ENCODE results near the gene NME2.
"Not testable (repeated sequence)": the region's sequence is repeated elsewhere in the genome, so short reads cannot be mapped to it uniquely, and the experiment has no call there.

NME2 gene

DNA sequence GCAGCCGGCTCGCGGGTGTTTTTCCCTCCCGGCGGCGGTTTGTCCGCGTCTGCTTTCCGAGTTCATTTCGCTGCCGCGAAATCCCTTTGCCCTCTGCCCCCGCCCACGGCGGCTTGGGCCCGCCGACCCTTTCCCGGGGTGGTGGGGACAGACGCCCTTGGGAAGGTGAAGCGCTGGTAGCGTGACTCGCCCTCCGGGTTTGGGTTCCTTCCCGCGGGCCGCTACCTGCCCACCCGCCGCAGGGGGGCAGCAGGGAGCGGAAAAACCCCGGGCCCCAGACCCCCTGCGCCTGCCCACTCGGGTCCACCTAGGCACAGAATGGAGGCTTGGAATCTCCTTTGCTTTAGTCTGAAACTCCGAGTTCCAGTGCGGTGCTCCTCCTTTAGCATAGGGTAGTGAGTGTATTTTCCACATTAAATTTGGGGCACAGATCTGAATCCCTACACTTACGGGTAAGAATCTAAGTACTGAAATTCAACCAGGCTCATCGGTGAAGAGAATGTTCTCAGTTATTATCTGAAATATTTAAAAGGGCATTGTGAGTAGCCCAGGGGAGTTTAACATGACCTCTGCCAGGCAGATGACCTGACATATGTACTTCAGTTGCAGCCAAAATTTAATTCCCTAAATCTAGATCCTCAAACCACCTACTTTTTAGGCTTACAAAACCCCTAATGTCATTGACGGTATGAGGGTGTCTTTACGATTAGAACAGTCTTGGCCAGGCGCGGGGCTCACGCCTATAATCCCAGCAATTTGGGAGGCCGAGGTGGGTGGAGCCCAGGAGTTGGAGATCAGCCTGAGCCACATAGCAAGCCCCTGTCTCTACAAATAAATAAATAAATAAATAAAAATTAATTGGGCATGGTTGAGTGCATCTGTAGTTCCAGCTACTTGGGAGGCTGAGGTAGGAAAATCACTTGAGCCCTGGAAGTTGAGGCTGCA, 1.0 kb downstream of the NME2 start:
- H3K27me3 ChIP-seq (ENCODE audit: insufficient read depth, insufficient read length): no peaks in the 10 kb centered on the region
- H3K4me1 ChIP-seq (ENCODE audit: insufficient read depth, insufficient read length): peaks cover 7% of the 10 kb centered on the region
- H3K36me3 ChIP-seq (ENCODE audit: insufficient read depth, insufficient read length, low read length): peaks cover 76% of the 10 kb centered on the region
- H3K9ac ChIP-seq (ENCODE audit: insufficient read length, low read depth): peak overlapping the region; percentile 100
- no peaks in the 10 kb centered on the region for H3K9me3 ChIP-seq (ENCODE audit: insufficient read depth, low read length)
- TF ChIP-seq ZNF274 (IDR thresholded peaks at IDR 0.05; ENCODE audit: low read depth, low read length): no peak
- no peak for TF ChIP-seq SUZ12 (IDR thresholded peaks at IDR 0.05; ENCODE audit: extremely low read depth, insufficient read depth, insufficient read length)
- no peak for TF ChIP-seq YY1 (IDR thresholded peaks at IDR 0.05; ENCODE audit: insufficient read depth, insufficient read length)
- peak overlapping the region; percentile 100 for H3K4me3 ChIP-seq (ENCODE audit: insufficient read length, low read depth)
- no peak for DNase-seq (ENCODE audit: low read depth, low spot score)

DNA sequence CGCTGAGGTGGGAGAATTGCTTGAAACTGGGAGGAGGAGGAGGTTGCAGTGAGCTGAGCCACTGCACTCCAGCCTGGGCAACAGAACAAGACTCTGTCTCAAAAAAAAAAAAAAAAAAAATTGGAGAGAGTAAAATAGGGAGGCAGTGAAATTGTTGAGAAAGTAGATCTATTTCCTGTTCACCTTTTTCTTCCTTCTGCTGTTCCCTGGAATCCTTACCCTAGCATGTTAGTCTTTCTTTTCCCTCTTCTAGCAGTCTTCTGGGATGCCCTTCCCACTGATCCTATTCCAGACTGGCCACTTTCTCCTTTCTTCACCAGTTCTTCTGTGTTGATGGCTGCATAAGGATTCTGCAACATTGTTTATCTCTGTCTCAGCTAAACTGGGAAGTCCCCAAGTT, 3.1 kb downstream of the NME2 start:
- H3K9ac ChIP-seq (ENCODE audit: insufficient read length, low read depth): no peak overlapping the region
- peaks cover 77% of the 10 kb centered on the region for H3K36me3 ChIP-seq (ENCODE audit: insufficient read depth, insufficient read length, low read length)
- DNase-seq (ENCODE audit: low read depth, low spot score): no peak
- TF ChIP-seq ZNF274 (IDR thresholded peaks at IDR 0.05; ENCODE audit: low read depth, low read length) (no peak), SUZ12 (IDR thresholded peaks at IDR 0.05; ENCODE audit: extremely low read depth, insufficient read depth, insufficient read length) (no peak), YY1 (IDR thresholded peaks at IDR 0.05; ENCODE audit: insufficient read depth, insufficient read length) (no peak)
- H3K9me3 ChIP-seq (ENCODE audit: insufficient read depth, low read length): no peaks in the 10 kb centered on the region
- H3K4me3 ChIP-seq (ENCODE audit: insufficient read length, low read depth): no peak overlapping the region
- H3K27me3 ChIP-seq (ENCODE audit: insufficient read depth, insufficient read length): no peaks in the 10 kb centered on the region
- peaks cover 7% of the 10 kb centered on the region for H3K4me1 ChIP-seq (ENCODE audit: insufficient read depth, insufficient read length)

DNA sequence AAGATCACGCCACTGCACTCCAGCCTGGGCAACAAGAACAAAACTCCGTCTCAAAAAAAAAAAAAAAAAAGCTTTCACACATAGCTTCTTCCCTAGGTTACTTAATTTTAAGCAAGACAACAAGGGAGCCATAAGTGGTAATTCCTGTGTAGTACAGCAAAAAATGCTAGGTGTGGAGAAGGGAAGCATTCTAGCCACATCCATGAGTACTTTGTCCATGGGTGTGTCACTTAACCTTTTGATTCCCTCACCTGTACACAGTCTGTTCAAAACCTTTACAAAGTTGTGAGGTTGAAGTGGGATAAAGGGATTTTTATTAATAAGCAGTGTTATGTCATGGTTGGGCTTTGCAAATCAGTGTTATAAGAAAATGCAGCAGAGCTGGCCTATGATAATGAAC, 4.5 kb downstream of the NME2 start:
- no peak overlapping the region for H3K4me3 ChIP-seq (ENCODE audit: insufficient read length, low read depth)
- H3K9me3 ChIP-seq (ENCODE audit: insufficient read depth, low read length): no peaks in the 10 kb centered on the region
- no peaks in the 10 kb centered on the region for H3K4me1 ChIP-seq (ENCODE audit: insufficient read depth, insufficient read length)
- H3K27me3 ChIP-seq (ENCODE audit: insufficient read depth, insufficient read length): no peaks in the 10 kb centered on the region
- H3K36me3 ChIP-seq (ENCODE audit: insufficient read depth, insufficient read length, low read length): peaks cover 72% of the 10 kb centered on the region
- TF ChIP-seq YY1 (IDR thresholded peaks at IDR 0.05; ENCODE audit: insufficient read depth, insufficient read length) (no peak), ZNF274 (IDR thresholded peaks at IDR 0.05; ENCODE audit: low read depth, low read length) (no peak), SUZ12 (IDR thresholded peaks at IDR 0.05; ENCODE audit: extremely low read depth, insufficient read depth, insufficient read length) (no peak)
- no peak for DNase-seq (ENCODE audit: low read depth, low spot score)
- no peak overlapping the region for H3K9ac ChIP-seq (ENCODE audit: insufficient read length, low read depth)

DNA sequence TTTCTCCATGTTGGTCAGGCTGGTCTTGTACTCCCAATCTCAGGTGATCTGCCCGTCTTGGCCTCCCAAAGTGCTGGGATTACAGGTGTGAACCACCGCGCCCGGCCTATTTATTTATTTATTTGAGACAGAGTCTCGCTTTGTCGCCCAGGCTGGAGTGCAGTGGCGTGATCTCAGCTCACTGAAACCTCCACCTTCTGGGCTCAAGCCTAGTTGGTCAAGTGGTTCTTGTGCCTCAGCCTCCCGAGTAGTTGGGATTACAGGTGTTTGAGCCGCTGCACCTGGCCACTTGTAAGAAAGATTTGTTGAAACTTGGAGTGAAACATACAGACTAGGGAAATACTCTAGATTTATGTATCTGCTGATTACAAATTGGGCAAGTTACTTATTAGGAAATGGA, 5.8 kb downstream of the NME2 start:
- H3K27me3 ChIP-seq (ENCODE audit: insufficient read depth, insufficient read length); H3K9me3 ChIP-seq (ENCODE audit: insufficient read depth, low read length); H3K4me3 ChIP-seq (ENCODE audit: insufficient read length, low read depth); H3K9ac ChIP-seq (ENCODE audit: insufficient read length, low read depth); H3K4me1 ChIP-seq (ENCODE audit: insufficient read depth, insufficient read length); DNase-seq (ENCODE audit: low read depth, low spot score): not testable (repeated sequence)
- H3K36me3 ChIP-seq (ENCODE audit: insufficient read depth, insufficient read length, low read length): peaks cover 68% of the 10 kb centered on the region

DNA sequence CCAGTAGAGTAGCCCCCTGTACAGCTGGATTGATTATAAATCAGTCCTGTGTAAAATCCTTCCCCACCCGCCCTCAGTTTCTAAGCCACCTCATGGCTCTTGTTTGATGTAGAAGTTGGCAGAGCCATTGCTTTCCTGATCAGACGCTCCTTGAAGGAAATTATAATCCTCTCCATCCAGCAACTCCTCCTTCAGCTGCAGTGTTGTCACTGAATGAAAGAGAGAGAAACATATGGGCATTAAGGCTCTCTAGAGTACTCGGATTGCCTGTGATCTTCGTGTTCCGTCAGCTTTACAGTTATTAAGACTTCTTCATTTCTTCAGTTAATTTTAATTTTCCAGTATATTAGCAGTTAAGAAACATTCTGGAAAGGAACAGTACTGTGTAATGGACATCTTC, 14.3 kb downstream of the NME2 start:
- Histone ChIP-seq H3K4me1 (ENCODE audit: insufficient read depth, insufficient read length) (no peaks in the 10 kb centered on the region), H3K4me3 (ENCODE audit: insufficient read length, low read depth) (no peak overlapping the region), H3K9ac (ENCODE audit: insufficient read length, low read depth) (no peak overlapping the region), H3K36me3 (ENCODE audit: insufficient read depth, insufficient read length, low read length) (peaks cover 43% of the 10 kb centered on the region), H3K27me3 (ENCODE audit: insufficient read depth, insufficient read length) (no peaks in the 10 kb centered on the region), H3K9me3 (ENCODE audit: insufficient read depth, low read length) (no peaks in the 10 kb centered on the region)
- DNase-seq (ENCODE audit: low read depth, low spot score): no peak
- TF ChIP-seq SUZ12 (IDR thresholded peaks at IDR 0.05; ENCODE audit: extremely low read depth, insufficient read depth, insufficient read length) (no peak), YY1 (IDR thresholded peaks at IDR 0.05; ENCODE audit: insufficient read depth, insufficient read length) (no peak), ZNF274 (IDR thresholded peaks at IDR 0.05; ENCODE audit: low read depth, low read length) (no peak)

DNA sequence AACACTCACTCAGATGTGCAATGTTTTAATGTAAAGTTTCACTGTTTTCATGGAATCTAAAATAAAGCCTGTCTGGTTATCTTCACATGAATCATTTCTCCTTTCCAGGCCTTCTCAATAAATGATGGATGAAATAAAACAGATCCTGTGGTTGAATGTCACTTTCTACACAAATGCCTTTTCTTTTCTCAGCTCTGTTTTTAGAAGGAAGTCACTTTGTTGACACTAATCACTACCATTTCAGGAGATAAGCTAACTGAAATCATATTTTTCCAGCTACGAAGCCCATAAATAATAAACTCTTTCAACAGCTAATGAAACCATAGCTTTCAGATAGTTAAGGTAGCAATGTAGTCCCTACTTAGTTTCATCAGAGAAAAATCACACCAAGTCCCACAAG, 17.9 kb downstream of the NME2 start:
- Histone ChIP-seq H3K9me3 (ENCODE audit: insufficient read depth, low read length) (no peaks in the 10 kb centered on the region), H3K36me3 (ENCODE audit: insufficient read depth, insufficient read length, low read length) (peaks cover 52% of the 10 kb centered on the region), H3K27me3 (ENCODE audit: insufficient read depth, insufficient read length) (no peaks in the 10 kb centered on the region), H3K4me3 (ENCODE audit: insufficient read length, low read depth) (no peak overlapping the region), H3K4me1 (ENCODE audit: insufficient read depth, insufficient read length) (peaks cover 3% of the 10 kb centered on the region), H3K9ac (ENCODE audit: insufficient read length, low read depth) (no peak overlapping the region)
- TF ChIP-seq ZNF274 (IDR thresholded peaks at IDR 0.05; ENCODE audit: low read depth, low read length): no peak
- no peak for TF ChIP-seq SUZ12 (IDR thresholded peaks at IDR 0.05; ENCODE audit: extremely low read depth, insufficient read depth, insufficient read length)
- TF ChIP-seq YY1 (IDR thresholded peaks at IDR 0.05; ENCODE audit: insufficient read depth, insufficient read length): no peak
- no peak for DNase-seq (ENCODE audit: low read depth, low spot score)

DNA sequence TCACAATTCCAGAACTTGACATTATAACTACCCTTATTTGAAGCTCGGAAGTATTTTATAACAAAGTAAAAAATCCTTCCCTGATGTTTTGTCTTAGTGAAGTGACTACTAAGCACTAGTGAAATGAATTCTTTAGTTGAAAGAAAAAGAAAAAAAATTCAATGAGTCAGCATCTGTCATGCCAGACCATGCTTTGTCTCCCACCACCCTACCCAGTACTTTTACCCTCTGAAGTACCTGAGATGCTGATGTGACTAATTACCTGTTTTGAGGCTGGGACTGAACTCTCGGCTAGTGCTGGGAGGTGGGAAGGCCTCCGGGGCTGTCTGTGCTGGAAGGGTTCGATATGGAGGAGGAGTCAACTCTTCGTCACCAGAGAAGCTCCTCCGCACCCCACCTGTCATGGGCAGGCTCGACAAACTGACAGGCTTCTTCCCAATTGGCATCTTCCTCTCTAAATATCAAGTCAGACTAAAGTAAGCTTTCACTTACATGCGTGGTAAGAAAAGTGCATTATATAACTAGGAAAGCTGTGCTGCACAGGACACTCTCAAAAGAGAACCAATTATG, 19.6 kb downstream of the NME2 start:
- H3K36me3 ChIP-seq (ENCODE audit: insufficient read depth, insufficient read length, low read length): peaks cover 57% of the 10 kb centered on the region
- no peak for DNase-seq (ENCODE audit: low read depth, low spot score)
- no peak for TF ChIP-seq ZNF274 (IDR thresholded peaks at IDR 0.05; ENCODE audit: low read depth, low read length)
- no peaks in the 10 kb centered on the region for H3K27me3 ChIP-seq (ENCODE audit: insufficient read depth, insufficient read length)
- no peak overlapping the region for H3K9ac ChIP-seq (ENCODE audit: insufficient read length, low read depth)
- peaks cover 3% of the 10 kb centered on the region for H3K4me1 ChIP-seq (ENCODE audit: insufficient read depth, insufficient read length)
- H3K4me3 ChIP-seq (ENCODE audit: insufficient read length, low read depth): no peak overlapping the region
- H3K9me3 ChIP-seq (ENCODE audit: insufficient read depth, low read length): no peaks in the 10 kb centered on the region
